Vagina (tissue), 2 donors: ENCODE data around the gene NANOG. TPM values are rescaled to one million over a fixed set of nuclear protein-coding genes. Genes with fewer than 3 reads are reported as not detected.
"Not testable (repeated sequence)": the region's sequence is repeated elsewhere in the genome, so short reads cannot be mapped to it uniquely, and the experiment has no call there.

Source experiments
- DNase-seq, 2 donors: peaks; one replicate each; pipeline ENCODE4 v3.0.0-alpha.2; 2017; ENCODE audit errors: extremely low spot score in 2 of 2
- H3K27ac ChIP-seq: fragments of 200-600 bp; sonication (generic); one replicate; pipeline ENCODE4 v1.5.1; 2019
- H3K27me3 ChIP-seq: fragments of 200-600 bp; sonication (generic); one replicate; pipeline ENCODE4 v1.5.1; 2019
- H3K36me3 ChIP-seq, 2 donors: fragments of 200-600 bp; sonication (generic); one replicate each; pipeline ENCODE4 v1.5.1; 2017 to 2019
- H3K4me1 ChIP-seq: fragments of 200-600 bp; sonication (generic); one replicate; pipeline ENCODE4 v1.5.1; 2019
- H3K4me3 ChIP-seq, 2 donors: fragments of 200-600 bp; sonication (generic); 1 replicate in 1 of 2; 2 replicates in 1 of 2; pipeline ENCODE4 v1.5.1; 2016 to 2019
- H3K9me3 ChIP-seq: fragments of 200-600 bp; sonication (generic); one replicate; pipeline ENCODE4 v1.5.1; 2019
- POLR2A ChIP-seq, 2 donors: fragments of 450-650 bp; IDR thresholded peaks; one replicate each; pipeline ENCODE4 v1.6.1; 2017; ENCODE audit warnings: antibody characterized with exemption in 2 of 2, mild to moderate bottlenecking in 2 of 2, moderate library complexity in 2 of 2
- POLR2AphosphoS5 ChIP-seq, 2 donors: sonication (generic); formaldehyde crosslinking; IDR thresholded peaks; one replicate each; pipeline ENCODE4 v1.9.0; 2017; ENCODE audit warnings: antibody characterized with exemption in 2 of 2, mild to moderate bottlenecking in 2 of 2, low read depth in 1 of 2; ENCODE audit not compliant: insufficient read depth in 1 of 2
- intact Hi-C: fragments of 100-400 bp; cut with DNase I; formaldehyde crosslinking; loops from one replicate; pipeline ENCODE4 v1.15.1; 2023
- total RNA-seq: library from RNA; depleted of rRNA; stranded (reverse); fragments of >200 nt; gene quantifications from one replicate; pipeline ENCODE4 v1.2.3, GENCODE V29; 2016
- TF ChIP-seq, protein P1 (sequence below), 3 experiments: fragments of 450-650 bp in 2 of 3; fragments of 200-600 bp in 1 of 3; sonication (generic) in 1 of 3; IDR thresholded peaks; one replicate each; pipeline ENCODE4 v1.5.1; 2017 to 2019; ENCODE audit warnings: antibody characterized with exemption in 3 of 3, mild to moderate bottlenecking in 2 of 3, moderate library complexity in 2 of 3

NANOG gene
- total RNA-seq, 1 donor from 2014 or later, result 13.3 TPM

DNA sequence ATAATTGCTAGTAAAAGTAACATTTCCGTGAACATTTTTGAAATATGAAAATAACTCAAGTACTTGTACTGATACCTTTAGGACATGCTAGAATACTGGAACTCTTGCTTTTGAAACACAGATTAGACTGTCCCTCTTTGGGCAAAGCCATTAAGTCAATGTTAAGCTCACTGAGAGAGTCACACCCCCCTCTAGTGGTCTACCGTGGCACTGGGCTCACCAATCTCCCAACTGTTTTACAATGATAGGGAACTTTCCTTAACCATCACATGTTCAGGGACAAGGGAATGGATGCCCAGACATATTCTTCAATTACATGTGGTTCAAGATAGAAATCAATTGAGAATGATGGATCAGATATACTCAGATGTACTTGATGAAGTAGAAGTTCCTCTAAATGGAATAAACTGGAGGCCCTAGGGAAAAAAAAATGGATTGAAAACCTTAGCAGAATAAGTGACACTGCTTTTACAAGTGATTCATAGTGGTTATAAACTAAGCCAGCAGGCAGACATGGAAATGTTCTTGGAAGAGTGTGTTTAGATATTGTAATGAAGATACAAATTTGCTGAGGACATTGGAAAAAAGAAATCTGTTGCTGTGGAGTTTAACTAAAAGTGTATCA, 17.8 kb downstream of the NANOG start:
- H3K4me1 ChIP-seq, result no peaks in the 10 kb centered on the region
- TF ChIP-seq POLR2A (IDR thresholded peaks at IDR 0.05), result no peak
- TF ChIP-seq, protein P1, sequence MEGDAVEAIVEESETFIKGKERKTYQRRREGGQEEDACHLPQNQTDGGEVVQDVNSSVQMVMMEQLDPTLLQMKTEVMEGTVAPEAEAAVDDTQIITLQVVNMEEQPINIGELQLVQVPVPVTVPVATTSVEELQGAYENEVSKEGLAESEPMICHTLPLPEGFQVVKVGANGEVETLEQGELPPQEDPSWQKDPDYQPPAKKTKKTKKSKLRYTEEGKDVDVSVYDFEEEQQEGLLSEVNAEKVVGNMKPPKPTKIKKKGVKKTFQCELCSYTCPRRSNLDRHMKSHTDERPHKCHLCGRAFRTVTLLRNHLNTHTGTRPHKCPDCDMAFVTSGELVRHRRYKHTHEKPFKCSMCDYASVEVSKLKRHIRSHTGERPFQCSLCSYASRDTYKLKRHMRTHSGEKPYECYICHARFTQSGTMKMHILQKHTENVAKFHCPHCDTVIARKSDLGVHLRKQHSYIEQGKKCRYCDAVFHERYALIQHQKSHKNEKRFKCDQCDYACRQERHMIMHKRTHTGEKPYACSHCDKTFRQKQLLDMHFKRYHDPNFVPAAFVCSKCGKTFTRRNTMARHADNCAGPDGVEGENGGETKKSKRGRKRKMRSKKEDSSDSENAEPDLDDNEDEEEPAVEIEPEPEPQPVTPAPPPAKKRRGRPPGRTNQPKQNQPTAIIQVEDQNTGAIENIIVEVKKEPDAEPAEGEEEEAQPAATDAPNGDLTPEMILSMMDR (IDR thresholded peaks at IDR 0.05), result peak in 2 of 3 experiments; percentile 48 to 61

DNA sequence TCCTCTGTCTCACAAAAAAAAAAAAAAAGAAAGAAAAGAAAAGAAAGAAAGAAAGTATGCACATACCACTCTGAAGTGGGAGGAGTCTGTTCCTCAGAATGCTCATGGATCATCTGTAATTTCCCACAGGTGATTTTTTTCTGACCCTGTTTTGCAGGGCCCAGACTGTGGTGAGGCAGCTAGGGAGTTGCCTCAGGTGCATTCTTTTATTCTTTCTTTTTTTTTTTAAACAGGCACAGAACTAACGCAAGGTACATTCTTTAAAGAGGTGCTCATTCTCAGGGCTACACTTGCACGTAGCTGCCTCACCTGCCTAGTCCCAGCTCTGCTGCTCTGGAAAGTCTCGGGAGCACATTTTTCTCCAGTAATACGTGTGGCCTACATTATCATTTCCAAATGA, 36.6 kb downstream of the NANOG start:
- H3K27ac ChIP-seq, H3K36me3 ChIP-seq, H3K4me3 ChIP-seq, DNase-seq, intact Hi-C loops, H3K9me3 ChIP-seq, H3K4me1 ChIP-seq, H3K27me3 ChIP-seq: not testable (repeated sequence)

More for the DNA sequence above, 17.8 kb downstream of the NANOG start:
- H3K4me3 ChIP-seq, result no peak overlapping the region
- DNase-seq, result no peak
- no peaks in the 10 kb centered on the region for H3K27me3 ChIP-seq
- intact Hi-C loops, result no loop called here
- H3K9me3 ChIP-seq, result no peaks in the 10 kb centered on the region
- no peak overlapping the region for H3K27ac ChIP-seq
- H3K36me3 ChIP-seq, result no peaks in the 10 kb centered on the region

DNA sequence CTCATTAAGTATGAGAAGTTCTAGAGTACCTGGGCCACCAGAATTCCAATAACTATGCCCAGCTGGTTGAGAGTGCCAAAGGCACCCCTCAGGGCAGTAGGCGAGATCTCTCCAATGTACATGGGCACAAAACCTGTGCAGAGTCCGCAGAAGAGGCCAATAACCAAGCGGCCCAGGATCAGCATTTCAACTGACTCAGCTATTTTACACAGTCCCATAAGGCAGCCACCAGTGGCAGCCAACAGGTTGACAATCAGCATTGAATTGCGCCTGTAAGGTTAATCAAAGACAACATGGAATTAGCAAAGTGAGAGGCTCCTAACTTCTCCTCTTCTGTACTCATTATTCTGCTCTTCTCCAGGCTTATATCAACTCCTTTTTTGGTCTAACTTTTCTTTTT, 40.5 kb downstream of the NANOG start:
- H3K27ac ChIP-seq, H3K36me3 ChIP-seq, intact Hi-C loops, H3K4me1 ChIP-seq, DNase-seq, H3K9me3 ChIP-seq, H3K4me3 ChIP-seq, H3K27me3 ChIP-seq: not testable (repeated sequence)

DNA sequence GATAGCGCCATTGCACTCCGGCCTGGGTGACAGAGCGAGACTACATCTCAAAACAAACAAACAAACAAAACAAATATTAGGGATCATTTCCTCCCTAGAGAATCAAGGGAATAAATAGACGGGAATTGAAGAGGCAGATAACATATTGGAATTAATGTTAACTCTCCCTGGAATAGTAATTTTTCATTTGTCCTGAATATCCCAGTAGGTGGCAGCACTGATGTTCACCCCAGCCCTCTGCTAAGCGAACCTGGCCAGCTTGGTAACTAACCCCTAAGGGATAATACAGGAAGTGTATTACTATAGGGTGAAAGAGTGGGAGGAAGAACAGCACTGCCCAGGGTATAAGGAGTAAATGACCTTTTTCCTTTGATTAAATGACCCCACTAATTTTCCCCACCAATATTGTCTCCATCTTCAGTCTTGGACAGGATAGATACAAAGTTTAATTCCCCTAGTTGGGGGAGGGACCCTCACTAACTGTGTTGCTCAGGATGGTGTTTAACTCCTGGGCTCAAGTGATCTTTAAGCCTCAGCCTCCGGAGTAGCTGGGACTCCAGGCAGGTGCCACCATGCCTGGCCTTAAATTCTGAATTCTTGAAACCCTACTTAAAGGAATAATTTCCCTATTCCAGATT, 43.0 kb downstream of the NANOG start:
- no peaks in the 10 kb centered on the region for H3K36me3 ChIP-seq
- TF ChIP-seq POLR2AphosphoS5 (IDR thresholded peaks at IDR 0.05; ENCODE audit: insufficient read depth in 1 of 2, low read depth in 1 of 2) (no peak), POLR2A (IDR thresholded peaks at IDR 0.05) (no peak)
- TF ChIP-seq, protein P1 (IDR thresholded peaks at IDR 0.05), result no peak
- no peaks in the 10 kb centered on the region for H3K27me3 ChIP-seq
- H3K9me3 ChIP-seq, result no peaks in the 10 kb centered on the region
- no peak overlapping the region for H3K27ac ChIP-seq
- H3K4me3 ChIP-seq, result no peak overlapping the region
- no peaks in the 10 kb centered on the region for H3K4me1 ChIP-seq
- DNase-seq, result no peak
- intact Hi-C loops, result no loop called here

DNA sequence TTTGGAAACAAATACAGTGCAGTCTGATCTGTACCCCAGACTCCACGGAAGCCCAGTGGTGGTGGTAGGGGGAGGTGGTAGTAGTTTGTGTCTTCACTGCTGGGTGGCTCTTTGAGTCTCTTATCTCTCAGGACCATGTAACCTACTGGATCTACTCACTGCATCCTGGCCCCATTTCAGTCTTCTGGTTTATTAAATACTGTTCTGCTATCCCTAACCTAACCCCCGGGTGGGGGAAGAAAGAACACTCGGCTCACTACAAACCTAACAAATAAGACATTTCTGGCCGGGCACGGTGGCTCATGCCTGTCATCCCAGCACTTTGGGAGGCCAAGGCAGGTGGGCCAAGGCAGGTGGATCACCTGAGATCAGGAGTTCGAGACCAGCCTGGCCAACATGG, 44.0 kb downstream of the NANOG start:
- H3K4me1 ChIP-seq, intact Hi-C loops, DNase-seq, H3K36me3 ChIP-seq, H3K9me3 ChIP-seq, H3K27ac ChIP-seq, H3K4me3 ChIP-seq, H3K27me3 ChIP-seq: not testable (repeated sequence)

DNA sequence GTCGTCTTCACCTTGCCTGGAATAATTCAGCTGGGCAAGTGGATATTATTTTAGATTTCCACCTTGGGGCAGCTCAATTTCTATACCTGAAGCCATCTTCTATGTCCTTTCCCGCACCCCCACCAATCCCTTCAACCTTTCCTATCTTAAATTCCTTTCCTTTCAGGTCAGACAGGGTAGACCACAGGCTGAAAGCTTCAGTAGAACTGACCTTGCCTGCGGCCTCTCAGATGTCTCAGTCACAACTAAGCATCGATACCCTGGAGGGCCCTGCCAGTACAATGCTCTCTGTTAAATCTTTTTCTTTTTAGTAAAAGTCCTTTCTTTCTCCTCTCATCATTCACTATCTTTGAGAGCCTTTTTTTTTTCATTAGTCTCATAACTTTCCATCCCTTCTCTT, 44.6 kb downstream of the NANOG start:
- TF ChIP-seq POLR2A (IDR thresholded peaks at IDR 0.05) (no peak), POLR2AphosphoS5 (IDR thresholded peaks at IDR 0.05; ENCODE audit: insufficient read depth in 1 of 2, low read depth in 1 of 2) (no peak)
- TF ChIP-seq, protein P1 (IDR thresholded peaks at IDR 0.05), result no peak
- Histone ChIP-seq H3K36me3 (no peaks in the 10 kb centered on the region), H3K4me1 (no peaks in the 10 kb centered on the region), H3K9me3 (no peaks in the 10 kb centered on the region), H3K27me3 (no peaks in the 10 kb centered on the region), H3K4me3 (no peak overlapping the region), H3K27ac (no peak overlapping the region)
- intact Hi-C loops, result no loop called here
- DNase-seq, result no peak
